Stimulated activated CD4-positive, alpha-beta T cell treated with anti-CD3 and anti-CD28 coated beads, TNF-alpha, amount 100 ng/mL, for 48 hours (primary cell): ENCODE data around the gene AMPD3.

Source experiments
- DNase-seq, 3 donors: peaks; one replicate each; pipeline ENCODE4 v3.0.0-alpha.2; 2020; ENCODE audit warnings: low read depth in 3 of 3

The AMPD3 gene

GRCh38 chr11:10539339-10539738 is 84.3 kb downstream of the AMPD3 start:
- DNase-seq, result no peak

GRCh38 chr11:10540546-10540914 is 85.5 kb downstream of the AMPD3 start:
- peak in 1 of 3 donors; percentile 4 for DNase-seq

- DNase-seq, result peak; percentile 91 to 99 (median 93)
These were observed 86.0 kb downstream of the AMPD3 start, which contains the start of gene RNF141 for GRCh38 chr11:10540915-10541560. TSS of gene RNF141 (minus strand) at chr11:10541187. CDS start at chr11:10534158, 7,029 bp downstream.

- DNase-seq, result no peak
These were observed 86.5 kb downstream of the AMPD3 start for GRCh38 chr11:10541561-10541930.

- no peak for DNase-seq
These were observed 87.7 kb downstream of the AMPD3 start for GRCh38 chr11:10542776-10543175.

- no peak for DNase-seq
These were observed 88.7 kb downstream of the AMPD3 start for GRCh38 chr11:10543782-10544181.

GRCh38 chr11:10544491-10545465 is 89.7 kb downstream of the AMPD3 start:
- DNase-seq, result no peak

GRCh38 chr11:10550503-10551289 is 95.6 kb downstream of the AMPD3 start:
- DNase-seq, result no peak

GRCh38 chr11:10551290-10551592 is 96.2 kb downstream of the AMPD3 start:
- DNase-seq, result no peak

- no peak for DNase-seq
These were observed 96.8 kb downstream of the AMPD3 start for GRCh38 chr11:10551845-10552352.

- DNase-seq, result no peak
These were observed 101.5 kb downstream of the AMPD3 start for GRCh38 chr11:10556590-10556989.
